Measurements from ENCODE around the gene CCDC13.

The CCDC13 gene

DNA sequence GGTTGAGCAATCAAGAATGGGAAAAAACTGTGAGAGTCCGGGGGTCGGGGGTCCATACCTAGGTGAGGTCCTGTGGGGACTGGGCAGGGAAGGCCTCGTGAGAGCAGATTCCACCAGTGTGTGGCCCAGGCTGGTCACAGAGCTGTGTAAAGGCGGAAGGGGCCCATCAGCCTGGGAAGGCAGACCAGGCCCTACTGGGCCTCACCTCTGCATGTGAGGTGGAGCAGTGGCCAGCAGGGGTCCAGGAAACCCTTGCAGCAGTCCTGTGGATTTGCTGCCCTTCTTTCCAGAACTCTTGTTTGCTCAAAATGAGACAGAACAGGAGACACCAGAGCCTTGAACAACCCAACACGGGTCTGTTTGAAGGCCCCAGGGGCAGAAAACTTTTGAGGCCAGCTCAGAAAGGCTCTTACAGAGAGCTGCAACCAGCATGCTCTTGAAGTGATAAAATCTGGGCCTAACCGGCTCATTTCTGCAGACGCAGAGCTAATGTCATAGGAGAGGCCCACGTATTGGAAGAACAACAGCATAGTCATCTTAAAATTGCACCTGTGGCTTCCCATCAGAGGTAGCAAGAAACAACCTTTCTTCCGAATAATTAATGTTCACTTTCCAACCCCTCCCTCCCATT, 40.1 kb downstream of the CCDC13 start:
- DNase-seq = no peak

DNA sequence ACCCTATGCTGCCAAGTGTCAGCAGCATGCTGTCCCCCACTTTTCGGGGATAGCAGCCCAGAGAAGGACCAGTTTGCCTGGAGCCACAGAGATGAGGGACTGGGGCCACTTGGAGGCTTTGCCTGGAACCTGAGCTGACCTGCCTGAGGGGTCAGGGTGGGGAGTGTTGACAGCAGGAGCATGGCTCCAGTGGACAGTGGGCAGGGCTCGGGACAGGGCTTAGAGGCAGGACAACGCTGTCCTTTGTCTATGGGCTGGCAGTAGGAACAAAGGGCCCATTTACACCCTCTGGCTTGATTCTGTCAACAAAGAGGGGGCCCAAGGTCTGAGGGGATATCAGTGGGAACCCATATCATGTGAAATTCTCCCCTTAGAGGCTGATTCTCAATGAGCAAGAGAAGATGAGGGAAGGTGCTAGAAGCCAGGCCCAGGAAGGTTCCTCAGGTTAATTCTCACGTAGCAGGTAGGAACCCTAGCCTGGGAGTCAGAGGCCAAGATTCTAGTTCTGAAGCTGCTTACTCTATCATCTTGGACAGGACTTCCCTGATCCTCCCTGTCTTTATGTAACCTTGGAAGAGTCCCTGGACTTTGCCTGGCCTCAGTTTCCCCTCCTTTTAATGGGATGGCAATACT, 40.7 kb downstream of the CCDC13 start:
- no peak for DNase-seq

DNA sequence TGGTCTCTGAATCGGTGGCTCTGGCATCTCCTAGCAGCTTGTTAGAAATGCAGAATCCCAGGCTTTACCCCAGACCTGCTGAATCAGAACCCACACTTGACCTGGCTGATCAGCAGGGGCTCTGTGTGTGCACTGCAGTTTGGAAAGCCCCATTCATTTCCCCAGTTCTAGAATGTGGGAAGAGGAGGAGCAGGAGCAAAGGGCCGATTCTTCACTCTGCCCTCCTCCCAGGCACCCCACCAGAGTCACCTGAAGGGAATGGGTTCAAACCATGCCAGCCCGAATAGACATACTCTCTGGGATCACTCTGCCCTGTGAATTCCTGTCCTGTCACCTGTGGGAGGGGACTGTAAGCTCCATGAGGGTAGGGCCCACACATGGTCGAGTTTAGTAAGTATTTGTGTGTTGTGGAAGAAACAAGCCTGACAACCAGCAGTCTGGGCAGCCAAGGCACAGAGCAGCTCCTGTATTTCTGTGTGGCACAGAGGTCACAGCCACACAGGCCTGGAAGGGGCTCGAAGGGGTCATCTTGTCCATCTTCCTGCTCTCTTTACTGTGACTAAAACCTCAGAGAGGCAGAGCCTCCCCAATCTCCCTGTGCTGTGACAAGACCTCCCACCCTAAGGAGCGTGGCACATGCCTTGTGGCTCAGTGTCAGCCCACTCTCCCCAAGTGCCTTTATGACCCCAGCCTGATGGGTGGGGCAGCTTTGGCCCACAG, 41.4 kb downstream of the CCDC13 start:
- no peak for DNase-seq

DNA sequence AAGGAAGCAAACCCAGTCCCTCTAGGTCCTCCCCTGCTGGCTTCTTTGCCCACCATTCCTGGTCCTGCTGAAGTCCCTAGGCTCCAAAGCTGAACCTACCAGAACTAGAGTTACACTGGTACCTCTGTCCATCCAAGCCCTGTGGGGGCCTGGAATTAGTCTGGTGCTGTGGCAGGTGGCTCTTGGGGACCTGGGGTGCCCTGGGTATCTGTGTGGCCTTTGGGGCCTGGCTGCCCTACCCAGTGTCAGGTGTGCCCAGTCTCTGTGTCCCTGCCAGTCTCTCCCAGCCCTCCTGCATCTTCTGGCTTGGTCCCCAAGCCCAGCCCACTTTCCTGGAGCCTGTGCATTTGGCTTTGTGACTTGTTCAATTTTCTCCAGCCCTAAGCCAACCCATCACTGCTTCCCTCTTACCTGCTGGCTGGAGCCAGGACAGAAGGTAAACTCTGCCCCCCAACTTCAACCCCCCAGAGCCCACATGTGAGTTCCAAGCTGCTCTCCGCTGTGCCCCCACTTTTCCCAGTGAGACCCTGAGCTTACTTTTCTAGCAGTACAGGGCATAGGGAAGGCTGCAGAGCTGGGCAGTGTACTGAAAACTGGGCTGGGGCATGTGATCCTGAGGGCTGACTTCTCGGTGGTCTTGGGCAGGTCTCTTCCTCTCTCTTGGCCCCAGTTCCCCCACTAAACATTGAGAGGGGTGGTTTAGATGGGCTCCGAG, 42.2 kb downstream of the CCDC13 start:
- DNase-seq = no peak

DNA sequence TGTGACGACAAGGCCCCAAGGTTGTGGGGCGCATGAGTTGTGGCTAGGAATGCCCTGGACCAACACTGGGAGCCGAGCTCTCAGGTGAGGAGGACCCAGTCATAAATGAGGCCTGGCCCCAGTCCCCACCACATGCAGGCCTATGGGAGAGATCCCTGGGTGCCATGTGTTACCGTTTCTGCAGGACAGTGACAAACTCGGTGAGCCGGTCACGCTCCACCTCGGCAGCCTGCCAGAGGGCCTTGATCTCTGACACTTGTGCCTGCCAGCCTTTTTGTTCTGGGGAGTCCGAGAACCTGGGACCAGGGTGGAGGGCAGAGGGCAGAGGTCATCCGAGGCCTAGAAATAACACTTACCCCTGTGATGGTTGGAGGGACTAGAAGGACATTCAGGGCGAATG, 42.8 kb downstream of the CCDC13 start:
- DNase-seq = no peak

DNA sequence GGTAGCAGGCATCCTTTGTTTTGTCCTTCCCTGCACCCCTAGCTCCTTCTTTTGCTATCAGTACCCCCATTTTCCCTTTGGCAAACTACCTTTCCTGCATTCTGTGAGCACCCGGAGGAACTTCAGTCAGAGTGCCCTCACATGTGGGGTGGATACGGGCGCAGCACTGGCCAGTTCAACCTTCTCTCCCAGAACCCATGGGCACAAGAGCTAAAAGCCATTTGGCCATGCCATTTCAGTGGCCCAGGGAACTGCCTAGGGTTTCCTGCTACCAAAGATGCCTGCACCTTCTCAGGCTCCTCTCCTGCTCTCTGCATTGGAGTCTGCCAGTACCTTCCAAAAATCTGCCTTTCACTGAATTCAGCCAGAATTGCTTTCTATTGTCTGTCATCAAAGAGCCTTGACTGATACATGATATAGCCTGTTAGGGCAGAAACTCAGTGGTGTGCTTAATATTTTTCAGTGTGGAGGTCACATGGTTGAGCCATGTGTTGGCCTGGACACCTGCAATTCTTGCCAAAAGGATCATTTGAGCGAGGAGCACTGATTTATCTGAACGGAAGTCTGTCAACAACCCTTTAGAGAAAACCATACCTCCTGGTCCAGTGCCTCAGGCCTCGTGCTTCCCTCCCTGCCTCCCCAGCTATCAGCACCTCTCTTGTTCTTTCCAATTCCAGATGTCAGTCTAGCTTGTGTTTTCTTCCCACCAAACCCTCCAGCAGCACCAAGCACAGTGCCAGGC, 43.5 kb downstream of the CCDC13 start:
- no peak for DNase-seq

- DNase-seq = no peak
Measured at GRCh38 chr3:42728668-42729364, 44.2 kb downstream of the CCDC13 start.

DNA sequence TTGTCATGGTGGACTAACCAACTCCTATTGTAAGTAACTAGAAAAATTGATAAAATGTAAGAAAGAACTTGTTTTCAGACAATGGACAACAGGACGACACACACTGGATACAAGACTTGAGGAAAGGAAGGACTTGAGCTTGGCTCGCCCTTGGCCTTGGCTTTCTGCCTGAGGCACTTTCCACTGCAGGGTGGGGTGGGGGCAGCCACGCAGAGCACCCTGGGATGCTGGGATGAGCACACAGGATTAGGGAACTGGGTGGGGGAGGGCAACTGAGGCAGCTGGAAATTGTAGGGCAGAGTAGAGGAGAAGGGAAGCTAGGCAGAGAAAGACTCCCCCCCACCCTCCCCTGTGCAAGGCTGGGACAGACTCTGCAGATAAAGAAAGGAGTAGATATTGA, 45.0 kb downstream of the CCDC13 start:
- DNase-seq = no peak

- no peak for DNase-seq
Measured at GRCh38 chr3:42725454-42725853, 47.6 kb downstream of the CCDC13 start.

DNA sequence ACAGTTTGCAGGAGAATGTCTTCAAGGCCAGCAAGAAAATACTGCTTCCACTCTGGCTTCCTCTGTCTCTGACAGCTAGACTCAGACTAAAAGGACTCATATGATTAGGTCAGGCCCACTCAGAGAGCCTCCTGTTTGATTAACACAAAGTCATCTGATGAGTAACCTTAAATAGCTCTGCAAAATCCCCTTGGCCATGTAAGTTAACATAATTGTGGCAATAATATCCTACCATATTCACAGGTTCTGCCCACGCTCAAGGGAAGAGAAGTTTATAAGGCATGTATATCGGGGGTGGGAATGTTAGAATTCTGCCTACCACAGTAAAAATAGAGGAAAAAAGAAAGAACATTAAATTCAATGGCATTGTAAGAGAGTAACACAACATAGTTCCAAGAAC, 49.8 kb downstream of the CCDC13 start:
- no peak for DNase-seq
